ENCODE measurements around the gene PDK4.
"Not testable (repeated sequence)": the region's sequence is repeated elsewhere in the genome, so short reads cannot be mapped to it uniquely, and the experiment has no call there.

PDK4 gene

GRCh38 chr7:95604397-95604796 lies 8.1 kb upstream of the PDK4 start:
- not testable (repeated sequence) for DNase-seq

GRCh38 chr7:95602421-95602820 lies 6.1 kb upstream of the PDK4 start:
- no peak for DNase-seq

- DNase-seq = no peak
These were observed 5.0 kb upstream of the PDK4 start for GRCh38 chr7:95601316-95601715.

- DNase-seq = no peak
These were observed 2.8 kb upstream of the PDK4 start for GRCh38 chr7:95599069-95599468.

GRCh38 chr7:95598511-95598910 lies 2.2 kb upstream of the PDK4 start:
- no peak for DNase-seq

GRCh38 chr7:95595746-95596197 lies 544 bp downstream of the PDK4 start:
- DNase-seq = no peak

- no peak for DNase-seq
These were observed 2.1 kb downstream of the PDK4 start for GRCh38 chr7:95594185-95594584.

GRCh38 chr7:95593343-95593742 lies 3.0 kb downstream of the PDK4 start:
- DNase-seq = no peak

GRCh38 chr7:95592570-95592969 lies 3.7 kb downstream of the PDK4 start:
- DNase-seq = no peak

GRCh38 chr7:95590387-95591248 lies 5.7 kb downstream of the PDK4 start:
- no peak for DNase-seq

GRCh38 chr7:95589766-95590165 lies 6.5 kb downstream of the PDK4 start:
- no peak for DNase-seq

- no peak for DNase-seq
These were observed 7.3 kb downstream of the PDK4 start for GRCh38 chr7:95589031-95589430.

GRCh38 chr7:95586951-95587301 lies 9.4 kb downstream of the PDK4 start:
- no peak for DNase-seq

- DNase-seq = no peak
These were observed 10.9 kb downstream of the PDK4 start for GRCh38 chr7:95585426-95585789.

GRCh38 chr7:95584769-95585425 lies 11.4 kb downstream of the PDK4 start:
- DNase-seq = no peak

- DNase-seq = no peak
These were observed 12.3 kb downstream of the PDK4 start for GRCh38 chr7:95583834-95584621.

GRCh38 chr7:95582578-95583293 lies 13.6 kb downstream of the PDK4 start:
- DNase-seq = no peak

GRCh38 chr7:95581467-95581866 lies 14.8 kb downstream of the PDK4 start:
- DNase-seq = no peak

- no peak for DNase-seq
These were observed 17.0 kb downstream of the PDK4 start for GRCh38 chr7:95579318-95579717.

GRCh38 chr7:95578299-95578855 lies 17.9 kb downstream of the PDK4 start:
- DNase-seq = no peak

GRCh38 chr7:95577137-95577536 lies 19.2 kb downstream of the PDK4 start:
- no peak for DNase-seq

- no peak for DNase-seq
These were observed 26.6 kb downstream of the PDK4 start for GRCh38 chr7:95569720-95570119.

GRCh38 chr7:95560674-95561073 lies 35.6 kb downstream of the PDK4 start:
- no peak for DNase-seq
